Peyer's patch (tissue), 4 donors: ENCODE measurements around the gene ADGRF4.

Experiments
- CTCF ChIP-seq, 6 experiments: fragments of 450-650 bp in 4 of 6; fragments of 200-600 bp in 2 of 6; sonication (generic) in 1 of 6; IDR thresholded peaks; one replicate each; pipeline ENCODE4 v1.5.1; 2017 to 2019; ENCODE audit warnings: antibody characterized with exemption in 6 of 6, mild to moderate bottlenecking in 3 of 6, moderate library complexity in 1 of 6
- POLR2A ChIP-seq, 2 donors: fragments of 450-650 bp; IDR thresholded peaks; one replicate each; pipeline ENCODE4 v1.5.1; 2017; ENCODE audit warnings: antibody characterized with exemption in 2 of 2, mild to moderate bottlenecking in 2 of 2, moderate library complexity in 2 of 2

- TF ChIP-seq CTCF (IDR thresholded peaks at IDR 0.05) (no peak), POLR2A (IDR thresholded peaks at IDR 0.05) (no peak)
These were observed 7.6 kb upstream of the ADGRF4 start for GRCh38 chr6:47690791-47691190.
